ENCODE data around the gene TP53BP2. TPM values are rescaled to one million over a fixed set of nuclear protein-coding genes. Genes with fewer than 3 reads are reported as not detected.

TP53BP2 gene
- total and polyA plus RNA-seq, 2 donors (not counting 3 experiments of a cell fraction or from before 2014, with no cell fraction given): 21.9 to 51.9 TPM

DNA sequence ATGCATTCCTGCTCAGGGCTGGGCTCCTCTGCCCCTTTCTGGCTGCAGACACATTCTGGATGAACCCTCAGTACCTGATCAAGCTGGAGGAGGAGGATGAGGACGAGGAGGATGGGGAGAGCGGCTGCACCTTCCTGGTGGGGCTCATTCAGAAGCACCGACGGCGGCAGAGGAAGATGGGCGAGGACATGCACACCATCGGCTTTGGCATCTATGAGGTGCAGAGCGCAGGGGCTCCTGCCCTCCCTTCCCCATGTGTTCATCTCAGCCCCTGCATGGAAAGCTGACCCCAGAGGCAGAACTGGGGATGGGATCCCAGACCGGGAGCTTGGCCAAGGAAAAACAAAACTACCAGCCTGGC, 90.3 kb downstream of the TP53BP2 start:
- Histone ChIP-seq H3K79me2 (ENCODE audit: control insufficient read depth, insufficient read depth, low read length) (peaks cover 4% of the 10 kb centered on the region), H2AFZ (ENCODE audit: low read depth, low read length) (no peak overlapping the region), H3K27me3 (ENCODE audit: control insufficient read depth in 2 of 2, insufficient read depth in 2 of 2, low read length in 2 of 2) (no peaks in the 10 kb centered on the region), H3K36me3 (ENCODE audit: control insufficient read depth in 2 of 2, extremely low read depth in 1 of 2, insufficient read depth in 2 of 2, low read length in 2 of 2) (peaks cover 28 to 63% of the 10 kb centered on the region in 2 experiments), H4K20me1 (replicated peaks; ENCODE audit: control insufficient read depth, extremely low read depth, insufficient read depth, low read length) (no peaks in the 10 kb centered on the region), H3K4me2 (ENCODE audit: insufficient read depth, low read length) (no peak overlapping the region), H3K9me1 (replicated peaks; ENCODE audit: control insufficient read depth, extremely low read depth, insufficient read depth, low read length) (no peaks in the 10 kb centered on the region), H3K9me3 (replicated peaks; ENCODE audit: control insufficient read depth, insufficient read depth, low read length) (no peaks in the 10 kb centered on the region), H3K9ac (replicated peaks; ENCODE audit: extremely low read depth, insufficient read depth, low read length) (no peak overlapping the region), H3K4me1 (ENCODE audit: control insufficient read depth, extremely low read depth, insufficient read depth, low read length) (no peaks in the 10 kb centered on the region), H3K4me3 (replicated peaks in 1 of 3; ENCODE audit: insufficient read depth in 1 of 3, low read depth in 1 of 3, low read length in 3 of 3) (no peak overlapping the region), H3K27ac (ENCODE audit: insufficient read depth, low read depth, low read length) (no peak overlapping the region)
- no peak for FAIRE-seq
- ChIA-PET CTCF (interaction anchor here (2.5 kb wide), 1 partner anchor 17 kb away, joined by 9 read pairs; no protein-coding TSS in a partner anchor), POLR2A (no interaction called here)
- no TSS peak for BruUV-seq (replicated peaks)
- no peak for DNase-seq (ENCODE audit: low read depth, low spot score)
- no peak for TF ChIP-seq MAX (IDR thresholded peaks at IDR 0.05; ENCODE audit: insufficient read depth, insufficient read length)
- TF ChIP-seq EZH2 (IDR thresholded peaks at IDR 0.05; ENCODE audit: borderline replicate concordance, low read depth, low read length, severe bottlenecking): no peak
- no peak for TF ChIP-seq POLR2A (IDR thresholded peaks at IDR 0.05; ENCODE audit: low read depth, low read length)
- TF ChIP-seq POLR2AphosphoS5 (IDR thresholded peaks at IDR 0.05; ENCODE audit: insufficient read depth, low read depth, low read length): no peak
- TF ChIP-seq JUN (IDR thresholded peaks at IDR 0.05; ENCODE audit: borderline replicate concordance, insufficient read depth, insufficient read length, low read depth): no peak
- TF ChIP-seq GATA2 (IDR thresholded peaks at IDR 0.05; ENCODE audit: insufficient read depth, insufficient read length, low read depth, low read length): no peak
- no peak for TF ChIP-seq FOS (IDR thresholded peaks at IDR 0.05; ENCODE audit: borderline replicate concordance, insufficient read depth, low read length)
- no peak for TF ChIP-seq MYC (IDR thresholded peaks at IDR 0.05; ENCODE audit: low read depth, low read length)
- TF ChIP-seq, protein P1, sequence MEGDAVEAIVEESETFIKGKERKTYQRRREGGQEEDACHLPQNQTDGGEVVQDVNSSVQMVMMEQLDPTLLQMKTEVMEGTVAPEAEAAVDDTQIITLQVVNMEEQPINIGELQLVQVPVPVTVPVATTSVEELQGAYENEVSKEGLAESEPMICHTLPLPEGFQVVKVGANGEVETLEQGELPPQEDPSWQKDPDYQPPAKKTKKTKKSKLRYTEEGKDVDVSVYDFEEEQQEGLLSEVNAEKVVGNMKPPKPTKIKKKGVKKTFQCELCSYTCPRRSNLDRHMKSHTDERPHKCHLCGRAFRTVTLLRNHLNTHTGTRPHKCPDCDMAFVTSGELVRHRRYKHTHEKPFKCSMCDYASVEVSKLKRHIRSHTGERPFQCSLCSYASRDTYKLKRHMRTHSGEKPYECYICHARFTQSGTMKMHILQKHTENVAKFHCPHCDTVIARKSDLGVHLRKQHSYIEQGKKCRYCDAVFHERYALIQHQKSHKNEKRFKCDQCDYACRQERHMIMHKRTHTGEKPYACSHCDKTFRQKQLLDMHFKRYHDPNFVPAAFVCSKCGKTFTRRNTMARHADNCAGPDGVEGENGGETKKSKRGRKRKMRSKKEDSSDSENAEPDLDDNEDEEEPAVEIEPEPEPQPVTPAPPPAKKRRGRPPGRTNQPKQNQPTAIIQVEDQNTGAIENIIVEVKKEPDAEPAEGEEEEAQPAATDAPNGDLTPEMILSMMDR (IDR thresholded peaks at IDR 0.05; ENCODE audit: extremely low read depth in 1 of 2, insufficient read depth in 1 of 2, low read depth in 1 of 2, low read length in 2 of 2): no peak
- dilution Hi-C loops (cut with MboI; ENCODE audit: extremely low pct_ligation_motif_present, low sequenced_read_pairs) (no loop called here), intact Hi-C loops (cut with micrococcal nuclease) (no loop called here)
